Transverse colon (tissue), 4 donors: Measurements from ENCODE around the gene LAMC2.
"Not testable (repeated sequence)": the region's sequence is repeated elsewhere in the genome, so short reads cannot be mapped to it uniquely, and the experiment has no call there.

Experiments used
- CTCF ChIP-seq, 5 experiments: fragments of 200-600 bp in 3 of 5; fragments of 450-650 bp in 2 of 5; sonication (generic) in 3 of 5; IDR thresholded peaks; 1 replicate in 2 of 5; 2 replicates in 3 of 5; pipeline ENCODE4 v1.5.1; 2016 to 2017; ENCODE audit warnings: antibody characterized with exemption in 5 of 5, inconsistent platforms in 3 of 5, mild to moderate bottlenecking in 2 of 5, moderate library complexity in 1 of 5
- EP300 ChIP-seq: sonication (generic); formaldehyde crosslinking; IDR thresholded peaks from one replicate; pipeline ENCODE4 v1.6.1; 2017; ENCODE audit warnings: antibody characterized with exemption, low read depth
- POLR2A ChIP-seq: fragments of 450-650 bp; IDR thresholded peaks from one replicate; pipeline ENCODE4 v1.6.1; 2016; ENCODE audit warnings: antibody characterized with exemption, mild to moderate bottlenecking, moderate library complexity
- POLR2AphosphoS5 ChIP-seq, 3 donors: sonication (generic); formaldehyde crosslinking; IDR thresholded peaks; one replicate each; pipeline ENCODE4 v1.6.1; 2016; ENCODE audit warnings: antibody characterized with exemption in 3 of 3

DNA sequence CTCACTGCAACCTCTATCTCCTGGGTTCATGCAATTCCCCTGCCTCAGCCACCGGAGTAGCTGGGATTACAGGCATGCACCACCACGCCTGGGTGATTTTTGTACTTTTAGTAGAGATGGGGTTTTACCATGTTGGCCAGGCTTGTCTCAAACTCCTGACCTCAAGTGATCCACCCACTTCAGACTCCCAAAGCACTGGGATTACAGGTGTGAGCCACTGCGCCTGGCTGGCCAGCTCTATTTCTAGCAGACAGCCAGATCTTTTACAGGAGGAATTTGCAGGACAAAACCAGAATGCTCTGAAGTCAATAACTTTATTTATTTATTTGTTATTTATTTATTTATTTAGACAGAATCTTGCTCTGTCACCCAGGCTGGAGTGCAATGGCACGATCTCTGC, 87.9 kb downstream of the LAMC2 start:
- TF ChIP-seq CTCF (IDR thresholded peaks at IDR 0.05); POLR2AphosphoS5 (IDR thresholded peaks at IDR 0.05); POLR2A; EP300: not testable (repeated sequence)
